ENCODE measurements around the gene RIT2.

- TF ChIP-seq CTCF (conservative IDR thresholded peaks at IDR 0.05): no peak
- no peak for TF ChIP-seq EZH2 (IDR thresholded peaks at IDR 0.05; ENCODE audit: low read depth)
Observed at GRCh38 chr18:43125471-43125870, 10.0 kb upstream of the RIT2 start.
